ENCODE data around the gene NHSL1.

Gene NHSL1

GRCh38 chr6:138397128-138398122 is 101.9 kb downstream of the NHSL1 start:
- DNase-seq, result no peak

- DNase-seq, result no peak
These were observed 102.6 kb downstream of the NHSL1 start for GRCh38 chr6:138396709-138397108.

GRCh38 chr6:138393871-138394783 is 105.2 kb downstream of the NHSL1 start:
- DNase-seq, result no peak

- no peak for DNase-seq
These were observed 109.7 kb downstream of the NHSL1 start for GRCh38 chr6:138389551-138389950.

- no peak for DNase-seq
These were observed 111.5 kb downstream of the NHSL1 start for GRCh38 chr6:138387577-138388368.

- DNase-seq, result no peak
These were observed 112.4 kb downstream of the NHSL1 start for GRCh38 chr6:138386897-138387296.

- no peak for DNase-seq
These were observed 115.5 kb downstream of the NHSL1 start for GRCh38 chr6:138383776-138384175.

GRCh38 chr6:138382498-138383265 is 116.6 kb downstream of the NHSL1 start:
- no peak for DNase-seq

- no peak for DNase-seq
These were observed 120.8 kb downstream of the NHSL1 start for GRCh38 chr6:138378463-138378862.

- peak; percentile 68 for DNase-seq
These were observed 121.5 kb downstream of the NHSL1 start, which contains the start of gene SMIM28 for GRCh38 chr6:138377844-138378243. TSS of gene SMIM28 (plus strand) at chr6:138377905. CDS start at chr6:138378073, 168 bp downstream.

- DNase-seq, result no peak
These were observed 122.3 kb downstream of the NHSL1 start for GRCh38 chr6:138377042-138377441.

GRCh38 chr6:138374815-138375214 is 124.5 kb downstream of the NHSL1 start:
- no peak for DNase-seq

GRCh38 chr6:138374230-138374629 is 125.1 kb downstream of the NHSL1 start:
- DNase-seq, result no peak

GRCh38 chr6:138372711-138373463 is 126.4 kb downstream of the NHSL1 start:
- DNase-seq, result no peak

Data from DMS79 (cell line).